HG03571 (cell line): ENCODE measurements around the gene CMKLR1.

Experiments
- ATAC-seq: cut with Tn5 transposase; IDR thresholded peaks from one replicate; pipeline ENCODE4 v1.9.1; 2021; ENCODE audit not compliant: unreplicated experiment

The CMKLR1 gene

GRCh38 chr12:108270035-108270848 is 68.9 kb downstream of the CMKLR1 start:
- ATAC-seq: no peak

- ATAC-seq: no peak
These were observed 69.9 kb downstream of the CMKLR1 start for GRCh38 chr12:108269224-108269623.

- no peak for ATAC-seq
These were observed 70.7 kb downstream of the CMKLR1 start for GRCh38 chr12:108268397-108268796.

GRCh38 chr12:108267450-108267849 is 71.7 kb downstream of the CMKLR1 start:
- no peak for ATAC-seq

- ATAC-seq: no peak
These were observed 73.0 kb downstream of the CMKLR1 start for GRCh38 chr12:108266131-108266530.

- no peak for ATAC-seq
These were observed 73.6 kb downstream of the CMKLR1 start for GRCh38 chr12:108265505-108265904.

- ATAC-seq: no peak
These were observed 78.1 kb downstream of the CMKLR1 start for GRCh38 chr12:108260969-108261368.

GRCh38 chr12:108260039-108260438 is 79.1 kb downstream of the CMKLR1 start:
- ATAC-seq: no peak

GRCh38 chr12:108257610-108258106 is 81.5 kb downstream of the CMKLR1 start:
- ATAC-seq: no peak

GRCh38 chr12:108257004-108257403 is 82.1 kb downstream of the CMKLR1 start:
- ATAC-seq: no peak

GRCh38 chr12:108255252-108255602 is 83.9 kb downstream of the CMKLR1 start:
- no peak for ATAC-seq

- no peak for ATAC-seq
These were observed 84.4 kb downstream of the CMKLR1 start for GRCh38 chr12:108254517-108255251.

GRCh38 chr12:108254030-108254429 is 85.1 kb downstream of the CMKLR1 start:
- no peak for ATAC-seq

- ATAC-seq: no peak
These were observed 85.6 kb downstream of the CMKLR1 start for GRCh38 chr12:108253540-108253939.

- no peak for ATAC-seq
These were observed 86.6 kb downstream of the CMKLR1 start for GRCh38 chr12:108252523-108252922.

- ATAC-seq: no peak
These were observed 91.1 kb downstream of the CMKLR1 start for GRCh38 chr12:108248011-108248410.

GRCh38 chr12:108247130-108247529 is 92.0 kb downstream of the CMKLR1 start:
- no peak for ATAC-seq

- ATAC-seq: no peak
These were observed 97.0 kb downstream of the CMKLR1 start for GRCh38 chr12:108241986-108242703.

GRCh38 chr12:108240928-108241327 is 98.2 kb downstream of the CMKLR1 start:
- ATAC-seq: no peak

- no peak for ATAC-seq
These were observed 98.9 kb downstream of the CMKLR1 start for GRCh38 chr12:108240027-108240785.

GRCh38 chr12:108239378-108239777 is 99.7 kb downstream of the CMKLR1 start:
- no peak for ATAC-seq
